ENCODE results near the gene CPT2. TPM values are rescaled to one million over a fixed set of nuclear protein-coding genes. Genes with fewer than 3 reads are reported as not detected.

Gene CPT2
- total and polyA plus RNA-seq, 9 of the 15 experiments (the other 6 are each of a cell fraction or from before 2014, with no cell fraction given) = 7.6 to 25.1 (median 16.8) TPM

- TF ChIP-seq REST (IDR thresholded peaks at IDR 0.05; ENCODE audit: borderline replicate concordance) = no peak
- TF ChIP-seq REST (CRISPR knock-in tag; IDR thresholded peaks at IDR 0.05; ENCODE audit: low read depth) = no peak
- TF ChIP-seq ELF4 (CRISPR knock-in tag; IDR thresholded peaks at IDR 0.05) = no peak
- no peak for TF ChIP-seq HMGN3 (IDR thresholded peaks at IDR 0.05; ENCODE audit: borderline replicate concordance, extremely low read depth, insufficient read length, low read depth, low read length)
- no peak for TF ChIP-seq ZKSCAN8 (CRISPR knock-in tag; IDR thresholded peaks at IDR 0.05)
- TF ChIP-seq HOMEZ (CRISPR knock-in tag; IDR thresholded peaks at IDR 0.05) = no peak
- no peak for TF ChIP-seq SRSF1 (IDR thresholded peaks at IDR 0.05; ENCODE audit: low read depth, low read length)
Observed at GRCh38 chr1:53195246-53196016, 1.2 kb upstream of the CPT2 start (continued).
